Measurements from ENCODE around the gene NOL9.

Gene NOL9

DNA sequence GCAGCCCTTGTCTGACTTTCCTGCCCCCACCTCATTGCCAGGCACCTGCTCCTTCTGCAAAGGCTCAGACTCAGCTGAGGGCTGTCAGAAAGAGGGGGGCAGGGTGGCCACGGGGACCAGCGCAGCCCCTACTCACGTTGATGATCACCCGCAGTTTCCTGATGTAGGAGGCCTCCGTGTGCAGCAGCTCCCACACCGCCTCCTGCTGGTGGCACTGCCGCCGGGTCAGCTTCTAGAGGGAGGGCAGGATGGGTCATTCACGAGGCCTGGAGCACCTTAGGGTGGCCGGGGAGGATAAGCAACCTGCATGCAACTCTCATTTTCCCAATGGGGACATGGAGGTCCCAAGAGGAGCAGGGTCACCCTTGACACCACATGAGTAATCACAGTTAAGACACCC is 81.9 kb downstream of the NOL9 start:
- no peak for FAIRE-seq
- DNase-seq (ENCODE audit: insufficient read length, low spot score), result no peak
- TF ChIP-seq, protein P1, sequence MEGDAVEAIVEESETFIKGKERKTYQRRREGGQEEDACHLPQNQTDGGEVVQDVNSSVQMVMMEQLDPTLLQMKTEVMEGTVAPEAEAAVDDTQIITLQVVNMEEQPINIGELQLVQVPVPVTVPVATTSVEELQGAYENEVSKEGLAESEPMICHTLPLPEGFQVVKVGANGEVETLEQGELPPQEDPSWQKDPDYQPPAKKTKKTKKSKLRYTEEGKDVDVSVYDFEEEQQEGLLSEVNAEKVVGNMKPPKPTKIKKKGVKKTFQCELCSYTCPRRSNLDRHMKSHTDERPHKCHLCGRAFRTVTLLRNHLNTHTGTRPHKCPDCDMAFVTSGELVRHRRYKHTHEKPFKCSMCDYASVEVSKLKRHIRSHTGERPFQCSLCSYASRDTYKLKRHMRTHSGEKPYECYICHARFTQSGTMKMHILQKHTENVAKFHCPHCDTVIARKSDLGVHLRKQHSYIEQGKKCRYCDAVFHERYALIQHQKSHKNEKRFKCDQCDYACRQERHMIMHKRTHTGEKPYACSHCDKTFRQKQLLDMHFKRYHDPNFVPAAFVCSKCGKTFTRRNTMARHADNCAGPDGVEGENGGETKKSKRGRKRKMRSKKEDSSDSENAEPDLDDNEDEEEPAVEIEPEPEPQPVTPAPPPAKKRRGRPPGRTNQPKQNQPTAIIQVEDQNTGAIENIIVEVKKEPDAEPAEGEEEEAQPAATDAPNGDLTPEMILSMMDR (IDR thresholded peaks at IDR 0.05; ENCODE audit: insufficient read depth, missing control alignments), result peak; percentile 18

DNA sequence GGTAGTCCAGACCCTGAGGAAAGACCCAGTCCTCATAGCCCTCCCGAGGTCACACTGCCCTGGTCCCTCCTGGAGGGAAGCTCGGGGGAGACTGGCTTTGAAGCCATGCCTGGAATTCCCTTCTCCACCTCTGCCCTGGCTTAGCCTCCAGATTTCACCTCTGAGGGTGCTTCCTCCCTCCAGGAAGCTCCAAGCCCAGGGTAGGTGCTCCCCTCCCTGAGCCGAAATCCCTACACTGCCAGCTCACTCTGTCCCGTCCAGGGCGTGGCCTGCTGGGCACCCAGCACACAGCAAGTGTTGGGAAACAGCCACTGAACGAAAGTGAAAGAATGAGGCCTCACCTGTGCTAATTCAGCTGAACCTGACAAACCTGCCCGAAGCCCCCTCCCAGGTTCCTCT is 82.3 kb downstream of the NOL9 start:
- TF ChIP-seq, protein P1 (IDR thresholded peaks at IDR 0.05; ENCODE audit: insufficient read depth, missing control alignments), result no peak
- FAIRE-seq (no peak), DNase-seq (ENCODE audit: insufficient read length, low spot score) (no peak)
